D341Med (cell line): ENCODE measurements around the gene EXOC3L1.

Experiments
- DNase-seq: peaks from one replicate; pipeline ENCODE4 v3.0.0; 2012; ENCODE audit warnings: low spot score

Gene EXOC3L1, protein sequence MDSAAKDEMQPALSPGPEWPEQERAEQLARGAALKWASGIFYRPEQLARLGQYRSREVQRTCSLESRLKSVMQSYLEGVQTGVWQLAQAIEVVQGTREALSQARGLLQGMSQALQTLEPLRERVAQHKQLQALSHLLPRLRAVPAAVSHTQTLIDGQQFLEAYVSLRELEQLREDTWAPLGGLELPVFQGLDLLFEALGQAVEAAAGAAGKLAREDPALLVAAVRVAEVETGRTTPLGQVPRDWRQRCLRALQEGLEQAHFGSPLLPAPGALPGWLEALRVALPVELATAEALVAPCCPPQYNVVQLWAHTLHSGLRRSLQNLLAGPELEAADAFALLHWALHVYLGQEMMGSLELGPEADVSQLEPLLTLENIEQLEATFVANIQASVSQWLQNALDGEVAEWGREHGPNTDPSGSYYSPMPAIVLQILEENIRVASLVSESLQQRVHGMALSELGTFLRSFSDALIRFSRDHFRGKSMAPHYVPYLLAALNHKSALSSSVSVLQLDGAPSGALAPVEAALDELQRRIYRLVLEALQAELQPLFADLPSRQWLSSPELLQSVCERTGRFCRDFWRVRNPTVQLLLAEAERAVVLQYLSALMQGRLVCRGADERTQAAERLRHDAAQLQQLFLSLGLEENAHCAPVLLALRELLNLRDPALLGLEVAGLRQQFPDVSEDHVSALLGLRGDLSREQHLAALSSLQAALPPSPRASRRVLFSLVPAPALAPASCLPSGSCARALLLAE

DNA sequence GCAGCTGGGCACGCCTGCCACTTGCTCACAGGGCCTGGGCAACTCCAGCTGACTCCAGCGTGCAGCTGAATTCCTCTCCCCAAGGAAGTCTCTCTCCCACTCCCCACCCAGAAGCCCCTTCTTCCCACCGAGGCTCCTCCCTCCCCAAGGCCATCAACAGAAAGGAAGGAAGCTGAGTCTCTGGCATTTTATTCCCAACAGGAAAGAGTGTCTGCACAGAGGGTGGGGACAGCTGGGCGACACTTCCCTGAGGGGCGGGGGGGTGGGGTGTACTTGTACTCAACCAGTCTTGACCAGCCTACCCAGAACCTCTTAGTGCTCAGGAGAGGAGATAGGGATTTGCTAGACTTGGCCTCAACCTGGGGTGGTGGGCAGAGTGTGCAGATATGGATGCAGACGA is at the start of gene EXOC3L1:
TSS of gene EXOC3L1 (minus strand) at position 96 of the 400 bp plus-strand sequence. CDS start 460 bp downstream, outside the sequence.
- no peak for DNase-seq

DNA sequence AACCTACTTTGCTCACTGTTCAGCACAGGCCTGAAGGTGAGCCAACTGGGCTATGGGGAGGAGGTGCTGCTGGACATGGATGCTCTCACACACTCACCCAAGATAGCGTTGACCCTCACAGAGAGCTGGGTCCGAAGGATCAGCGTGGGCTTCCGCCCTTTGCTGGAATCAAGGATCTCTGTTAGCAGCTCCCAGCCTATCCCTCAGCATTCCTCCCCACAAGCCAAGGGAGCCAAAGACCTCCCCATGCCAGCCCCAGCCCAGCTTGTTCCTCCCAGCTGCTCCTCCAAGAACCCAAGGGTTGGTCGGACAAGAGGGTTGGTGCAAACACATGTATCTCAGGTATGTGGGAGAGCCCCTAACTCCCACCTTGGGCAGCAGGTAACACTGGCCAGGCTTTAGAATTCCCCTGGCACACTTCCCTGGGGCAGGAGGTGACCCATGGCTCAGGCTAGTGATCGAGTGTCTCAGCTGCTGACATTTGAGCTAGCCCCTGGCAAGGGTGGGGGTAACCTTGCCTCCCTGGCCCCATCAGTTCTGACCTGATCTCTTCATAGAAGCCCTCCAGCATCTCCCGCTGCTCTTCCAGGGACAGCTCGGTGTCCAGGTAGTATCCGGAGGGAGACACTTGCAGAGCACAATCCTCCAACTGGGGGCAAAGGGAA is 49.0 kb upstream of the EXOC3L1 start:
- DNase-seq: no peak

DNA sequence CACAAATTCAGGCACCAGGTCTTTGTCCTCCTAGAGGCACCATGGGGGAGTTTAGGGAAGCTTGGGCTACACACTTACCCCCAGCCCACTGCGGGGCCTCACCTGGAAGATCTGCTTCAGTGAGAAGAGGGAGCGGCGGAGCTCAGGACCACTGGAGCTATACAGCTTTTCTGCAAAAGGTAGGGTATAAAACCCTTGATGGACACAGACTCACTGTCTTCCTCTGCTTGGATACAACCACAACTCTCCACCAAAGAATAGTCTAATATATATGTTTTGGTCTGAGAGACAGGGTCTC is 48.3 kb upstream of the EXOC3L1 start:
- no peak for DNase-seq

DNA sequence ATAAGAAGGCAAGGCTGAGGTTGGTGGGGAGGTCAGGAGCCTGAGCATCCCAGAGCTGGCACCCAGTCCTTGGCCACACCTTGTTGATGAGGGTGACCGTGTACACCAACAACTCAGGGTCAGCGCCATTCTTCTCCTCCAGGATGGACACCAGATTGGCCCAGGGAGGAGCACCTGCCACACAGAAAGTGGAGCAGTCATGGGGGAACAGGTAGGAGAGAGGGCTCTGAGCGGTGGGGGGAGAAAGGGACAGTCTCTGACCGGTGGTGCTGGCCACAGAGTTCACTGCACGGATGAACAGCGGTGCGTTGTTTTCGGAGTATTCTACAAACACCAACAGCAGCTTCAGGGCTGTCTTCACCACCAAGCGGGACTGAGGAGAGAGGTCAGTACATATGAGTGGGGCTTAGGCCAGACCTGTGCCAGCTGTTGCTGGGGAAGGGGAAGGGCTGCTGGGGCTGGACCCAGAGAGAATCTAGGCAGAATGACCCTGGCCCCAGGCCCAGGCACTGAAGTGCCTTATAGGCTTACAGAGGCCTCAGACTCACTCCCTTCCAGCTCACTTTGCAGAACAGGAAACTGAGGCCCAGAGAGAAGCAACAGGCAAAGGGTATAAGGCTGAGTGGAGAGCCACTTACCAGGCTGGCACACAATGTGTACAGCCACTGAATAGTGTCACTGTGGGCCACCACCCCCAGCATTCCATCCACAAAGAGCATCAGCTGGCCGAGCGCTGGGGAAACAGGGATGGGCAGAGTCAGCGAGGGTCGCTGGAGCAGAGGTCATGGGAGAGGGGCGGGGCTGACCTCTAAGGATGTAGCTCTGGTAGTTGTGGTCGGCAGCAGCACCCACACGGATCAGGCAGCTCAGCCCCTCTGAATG is 47.7 kb upstream of the EXOC3L1 start:
- no peak for DNase-seq

DNA sequence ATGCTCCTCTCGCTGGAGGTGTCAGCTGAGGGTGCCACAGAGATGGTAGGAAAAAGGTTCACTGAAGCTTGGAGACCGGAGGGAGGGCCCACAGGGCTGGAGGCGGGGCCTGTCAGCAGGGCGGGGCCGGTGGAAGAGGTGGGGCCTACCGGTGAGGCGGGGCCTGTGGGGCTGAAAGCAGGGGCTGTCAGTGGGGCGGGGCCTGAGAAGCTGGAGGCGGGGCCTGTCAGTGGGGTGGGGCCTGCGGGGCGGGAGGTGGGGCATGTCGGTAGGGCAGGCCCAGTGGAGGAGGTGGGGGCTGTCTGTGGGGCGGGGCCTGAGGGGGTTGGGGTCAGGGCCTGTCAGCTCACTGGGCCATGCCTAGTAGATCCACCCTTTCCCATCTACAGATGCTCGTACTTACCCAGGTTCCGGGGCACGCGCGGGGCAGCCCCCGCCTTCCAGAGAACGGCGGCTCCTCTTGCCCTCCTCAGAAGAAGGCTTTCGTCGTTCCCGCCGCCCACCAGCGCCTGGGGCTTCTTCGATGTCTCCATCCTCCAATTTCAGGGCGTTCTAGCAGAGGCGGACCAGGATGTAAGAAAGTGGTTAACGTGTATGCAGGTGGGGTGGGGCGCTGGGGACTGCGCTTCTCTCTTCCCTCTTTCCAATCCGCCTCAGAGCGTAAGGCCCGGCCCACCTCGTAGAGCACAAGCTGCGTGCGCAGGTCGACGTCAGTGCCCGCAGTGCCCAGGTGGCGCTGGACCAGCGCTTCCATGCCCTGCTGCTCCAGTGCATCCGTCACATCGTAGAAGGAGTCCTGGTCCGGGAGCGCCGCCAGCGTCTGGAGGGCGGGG is 46.8 kb upstream of the EXOC3L1 start:
- peak; percentile 86 for DNase-seq

DNA sequence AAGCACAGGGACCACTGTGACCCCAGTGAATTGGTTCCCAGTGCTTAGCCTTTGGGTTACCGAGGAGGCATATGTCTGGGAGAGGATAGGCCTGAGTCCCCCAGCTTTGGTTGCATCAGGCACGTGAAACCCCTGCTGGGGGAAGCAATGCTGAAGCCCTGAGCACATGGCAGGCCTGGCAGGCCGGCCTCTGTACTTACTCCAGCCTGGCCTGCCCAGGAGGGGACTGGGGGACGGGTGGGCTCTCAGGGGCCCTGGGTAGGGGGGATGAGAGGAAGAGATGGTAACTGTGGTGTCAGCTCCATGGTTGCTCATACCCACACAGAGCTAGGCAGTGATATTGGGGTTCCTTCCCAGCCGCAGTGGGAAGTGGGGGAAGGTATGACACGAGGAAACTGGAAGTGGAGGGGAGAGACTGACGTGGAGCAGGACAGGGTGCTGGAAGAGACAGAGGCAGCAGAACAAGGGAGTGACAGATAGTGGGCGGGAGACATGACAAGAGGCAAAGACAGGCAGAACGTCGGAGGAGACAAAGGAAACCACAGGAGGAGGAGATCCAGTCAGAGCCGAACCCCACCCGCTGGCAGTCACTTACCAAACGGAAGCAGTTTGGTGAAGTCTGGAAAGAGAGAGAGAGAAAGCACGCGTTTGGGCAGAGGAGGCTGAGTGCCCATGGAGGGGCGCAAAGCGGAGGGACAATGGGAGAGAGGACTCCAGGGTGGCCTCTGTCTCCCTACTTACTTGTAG is 46.1 kb upstream of the EXOC3L1 start:
- no peak for DNase-seq

DNA sequence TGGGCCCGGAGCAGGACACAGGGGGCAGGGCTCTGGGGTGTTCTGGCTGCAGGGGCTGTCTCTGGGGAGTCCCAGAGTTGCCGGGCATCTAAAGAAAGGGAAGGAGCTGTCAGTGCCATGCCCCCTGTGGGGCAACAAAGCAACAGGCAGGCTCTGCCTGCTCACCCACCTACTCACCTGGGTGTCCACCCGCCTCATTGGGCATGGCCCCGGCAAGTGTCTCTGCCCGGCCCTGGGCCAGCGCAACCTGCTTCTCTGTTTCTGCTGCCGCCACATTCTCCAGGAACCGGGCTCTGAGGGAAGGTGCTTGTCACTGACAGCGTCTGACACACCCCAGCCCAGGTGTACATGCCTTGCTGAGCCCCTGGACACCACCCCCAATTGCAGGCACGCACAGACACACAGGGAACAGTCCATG is 44.3 kb upstream of the EXOC3L1 start:
- DNase-seq: no peak

DNA sequence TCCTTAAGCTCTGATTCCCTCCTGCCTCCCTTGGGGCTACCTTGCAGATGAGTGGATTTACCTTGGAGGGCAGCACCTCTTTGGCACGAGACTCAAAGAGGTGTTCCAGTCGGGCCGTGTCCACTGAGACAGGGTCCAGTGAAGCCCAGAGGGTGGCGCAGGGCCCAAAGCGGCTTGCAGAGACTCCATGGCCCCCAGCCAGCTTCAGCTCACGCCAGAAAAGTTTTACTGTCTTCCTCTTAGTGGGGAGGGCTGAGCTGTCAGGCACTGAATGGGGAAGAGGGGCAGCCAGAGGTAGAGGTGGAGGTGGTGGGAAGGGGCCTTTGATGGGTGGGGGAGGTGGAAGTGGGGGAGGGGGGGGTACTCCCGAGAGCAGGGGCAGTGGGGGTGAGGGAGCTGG is 43.7 kb upstream of the EXOC3L1 start:
- DNase-seq: no peak

DNA sequence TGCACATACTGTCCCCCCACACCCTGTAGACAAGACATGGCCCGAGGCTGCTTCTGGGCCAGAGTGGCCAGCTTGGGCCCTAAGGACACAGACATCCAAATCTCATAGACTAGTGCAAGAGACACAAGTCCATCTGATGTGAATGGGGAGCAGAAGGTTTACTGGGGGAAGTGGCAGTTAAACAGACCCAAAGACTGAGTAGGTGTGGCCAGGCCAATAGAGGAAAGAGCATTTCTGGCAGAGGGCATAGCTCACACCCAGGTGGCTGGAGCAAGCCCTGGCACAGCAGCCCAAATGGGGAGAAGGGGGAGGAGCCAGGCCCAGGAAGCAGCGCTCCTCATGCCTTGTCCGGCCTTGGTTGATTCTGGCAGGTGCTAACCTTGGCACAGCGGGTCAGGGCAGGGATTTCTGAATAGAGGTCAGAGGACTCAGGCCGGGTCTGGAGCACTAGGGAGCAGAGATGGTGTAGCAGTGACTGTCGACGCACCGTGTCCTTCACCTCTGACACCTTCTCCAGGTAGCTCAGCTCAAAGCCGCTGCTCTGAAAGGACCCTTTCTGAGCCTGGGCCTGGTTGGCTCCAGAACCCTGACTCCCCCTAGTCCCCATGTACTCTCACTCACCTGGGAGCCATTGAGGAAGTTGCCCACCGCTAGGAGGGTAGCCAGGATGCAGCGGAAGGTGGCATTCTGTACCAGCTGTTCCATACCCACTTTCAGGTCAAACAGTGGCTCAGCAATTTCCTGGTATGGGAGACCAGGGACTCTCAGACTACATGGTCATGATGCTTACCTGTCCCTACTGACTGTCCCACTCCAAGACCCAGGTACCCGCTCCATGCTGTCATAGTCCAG is 41.1 kb upstream of the EXOC3L1 start:
- no peak for DNase-seq

DNA sequence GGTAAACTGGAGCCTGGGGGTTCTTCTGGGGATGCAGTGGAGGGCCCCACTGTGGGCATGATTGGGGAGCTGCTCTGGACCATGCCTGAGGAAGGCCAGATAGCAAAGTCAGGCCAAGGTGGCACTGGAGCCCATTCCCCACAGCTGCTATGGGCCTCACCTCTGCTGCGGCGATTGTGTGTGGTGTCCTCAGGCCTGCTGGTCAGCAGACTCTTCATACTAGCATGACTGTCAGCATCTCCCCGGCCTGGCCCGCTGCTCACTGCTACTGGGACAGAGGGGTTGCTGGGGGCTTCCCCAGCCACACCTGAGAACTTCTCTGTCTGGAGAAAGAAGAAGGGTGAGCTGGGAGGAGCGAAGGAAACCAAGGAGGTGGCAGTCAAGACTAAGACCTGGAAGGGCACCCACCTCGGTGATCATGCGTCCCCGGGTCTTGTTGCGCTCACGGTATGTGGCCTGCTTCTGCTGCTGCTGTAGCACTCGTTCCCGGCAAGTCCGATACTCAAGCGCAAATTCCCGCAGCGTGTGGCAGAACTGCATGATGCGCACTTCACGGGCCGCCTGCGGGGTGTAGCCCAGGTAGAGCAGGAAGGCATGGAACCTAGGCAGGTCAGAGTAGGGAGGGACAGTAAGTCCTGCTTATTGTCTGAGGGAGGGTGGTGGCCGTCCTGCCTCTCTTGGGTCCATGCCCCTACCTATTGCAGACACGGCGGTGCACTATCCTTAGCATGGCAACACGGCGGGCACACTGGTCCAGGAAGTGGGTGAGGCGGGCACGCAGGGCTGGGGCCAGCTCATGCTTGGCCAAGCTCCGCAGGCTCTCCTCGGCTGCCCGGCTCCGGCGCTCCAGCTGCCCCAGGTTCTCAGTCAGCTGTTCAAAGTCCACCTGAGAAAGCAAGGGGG is 40.2 kb upstream of the EXOC3L1 start:
- DNase-seq: no peak

DNA sequence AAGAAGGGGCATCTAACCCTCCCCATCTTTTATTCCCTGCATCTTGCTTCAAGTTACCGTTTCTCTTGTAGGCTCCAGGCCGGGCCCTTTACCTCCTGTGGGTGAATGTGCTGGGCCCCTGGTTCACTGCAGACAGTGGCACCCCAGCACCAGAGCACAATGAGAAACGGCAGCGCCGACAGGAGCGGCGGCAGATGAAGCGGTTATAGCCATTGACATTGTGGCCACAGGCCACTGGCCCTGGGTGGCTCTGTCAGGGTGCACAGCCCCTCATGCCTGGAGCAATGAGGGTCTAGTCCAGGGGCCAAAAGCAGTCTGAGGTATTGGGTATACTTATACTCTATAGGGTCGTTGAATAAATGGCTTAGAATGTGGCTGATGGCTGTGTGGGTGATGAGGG is 39.0 kb upstream of the EXOC3L1 start:
- no peak for DNase-seq

DNA sequence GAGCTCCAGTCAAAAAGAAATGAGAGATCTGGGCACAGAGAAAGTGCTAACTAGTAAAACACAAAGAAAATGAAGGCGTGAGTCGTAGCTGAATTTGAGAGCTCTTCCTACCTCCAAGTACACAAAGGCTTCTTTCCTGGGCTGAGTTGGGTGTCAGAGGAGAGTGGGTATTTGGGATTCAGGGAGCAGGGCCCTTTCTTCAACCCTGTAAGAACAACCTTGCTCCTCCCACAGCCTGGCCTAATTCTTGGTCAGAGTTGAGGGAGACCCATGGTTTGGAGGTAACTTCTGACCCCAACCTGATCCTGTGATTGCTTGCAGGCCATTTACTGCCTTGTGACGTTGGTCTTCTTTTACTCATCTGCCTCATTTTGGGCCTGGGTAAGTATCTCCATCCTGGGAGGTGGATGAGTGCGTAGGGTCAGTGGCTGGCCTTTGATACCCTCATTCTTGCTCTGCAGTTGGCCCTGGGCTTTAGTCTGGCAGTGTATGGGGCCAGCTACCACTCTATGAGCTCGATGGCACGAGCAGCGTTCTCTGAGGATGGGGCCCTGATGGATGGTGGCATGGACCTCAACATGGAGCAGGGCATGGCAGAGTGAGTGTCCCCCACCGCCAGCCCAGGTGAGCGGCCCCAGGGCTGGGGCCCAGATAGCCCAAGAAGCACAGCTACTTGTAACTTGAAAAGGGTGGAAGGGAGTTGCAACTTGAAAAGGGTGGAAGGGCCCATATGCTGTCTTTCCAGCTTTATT is 38.3 kb upstream of the EXOC3L1 start:
- DNase-seq: no peak

DNA sequence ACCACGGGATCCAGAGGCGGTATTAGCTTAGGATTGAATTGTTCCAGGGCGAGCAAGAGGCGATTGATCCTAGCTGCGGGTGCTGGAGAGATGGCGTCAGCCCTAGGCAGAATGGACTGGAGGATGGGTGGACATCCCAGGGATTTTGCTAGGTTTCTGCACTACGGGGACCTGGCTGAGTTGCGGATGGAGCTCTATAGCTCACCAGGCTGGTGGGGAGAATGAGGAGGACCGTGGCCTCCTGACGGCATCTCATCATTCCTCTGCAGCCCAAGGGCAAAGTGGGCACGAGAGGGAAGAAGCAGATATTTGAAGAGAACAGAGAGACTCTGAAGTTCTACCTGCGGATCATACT is 37.6 kb upstream of the EXOC3L1 start:
- no peak for DNase-seq

DNA sequence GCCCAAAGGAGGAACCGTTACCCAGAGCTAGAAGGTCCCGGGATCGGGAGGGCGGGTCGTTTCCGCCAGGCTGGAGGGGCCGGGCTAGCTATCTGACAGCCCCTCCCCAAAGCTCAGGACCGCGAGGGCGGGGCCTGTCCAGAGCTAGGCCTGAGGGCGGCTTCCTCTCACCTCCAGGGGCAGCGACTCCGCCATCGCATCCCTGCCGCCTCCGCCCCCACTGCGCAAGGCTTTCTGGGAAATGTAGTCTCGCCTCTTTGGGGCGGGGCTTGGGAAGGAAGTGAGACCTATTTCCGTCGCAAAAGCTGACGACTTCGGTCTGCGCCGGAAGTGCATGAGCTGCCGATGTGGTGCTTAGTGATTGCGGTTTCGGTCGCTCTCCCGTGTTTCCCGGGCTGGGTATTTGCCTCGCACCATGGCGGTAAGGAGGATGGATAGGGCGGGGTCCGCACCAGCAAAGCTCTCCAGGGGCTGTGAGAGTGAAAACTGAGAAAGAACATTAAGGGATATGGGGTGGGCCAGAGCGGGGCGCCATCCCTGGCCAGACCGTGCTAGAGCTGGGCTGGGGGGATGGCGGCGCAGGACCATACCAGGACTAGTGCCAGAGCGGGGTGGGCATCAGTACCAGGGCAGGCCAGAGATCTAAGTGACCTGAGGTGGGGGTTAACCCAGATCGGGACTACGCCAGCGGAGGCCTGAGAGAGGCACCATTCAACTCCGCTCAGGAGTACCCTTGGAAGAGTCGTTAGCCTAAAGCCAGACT is 37.0 kb upstream of the EXOC3L1 start, which contains the start of gene TMEM208:
TSS of gene TMEM208 (plus strand) at position 327 of the 763 bp plus-strand sequence. CDS start at position 416, 89 bp downstream.
- peak; percentile 98 for DNase-seq

DNA sequence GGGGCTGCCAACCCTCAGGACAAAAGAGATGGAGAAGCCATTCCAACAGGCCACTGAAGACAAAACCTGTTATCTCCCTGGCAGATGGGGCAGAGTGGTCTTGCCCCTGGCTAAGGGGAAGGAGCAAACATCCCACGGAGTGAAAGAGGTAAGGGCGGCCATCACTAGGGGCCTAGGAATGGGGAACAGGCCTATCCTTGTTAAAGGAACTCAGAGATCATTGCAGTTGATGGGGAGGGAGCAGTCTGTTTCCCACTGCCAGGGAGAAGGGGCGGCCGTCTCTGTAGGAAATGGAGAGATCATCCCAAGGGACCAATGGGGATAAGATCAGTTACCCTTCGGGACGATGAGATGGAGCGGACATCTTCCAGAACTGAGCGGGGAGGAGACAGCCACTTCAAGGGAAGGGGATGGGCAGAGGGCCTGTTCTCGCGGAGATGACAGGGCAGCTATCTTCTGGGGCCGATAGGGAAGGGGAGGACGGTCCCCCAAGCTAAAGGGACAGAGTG is 36.4 kb upstream of the EXOC3L1 start:
- no peak for DNase-seq

DNA sequence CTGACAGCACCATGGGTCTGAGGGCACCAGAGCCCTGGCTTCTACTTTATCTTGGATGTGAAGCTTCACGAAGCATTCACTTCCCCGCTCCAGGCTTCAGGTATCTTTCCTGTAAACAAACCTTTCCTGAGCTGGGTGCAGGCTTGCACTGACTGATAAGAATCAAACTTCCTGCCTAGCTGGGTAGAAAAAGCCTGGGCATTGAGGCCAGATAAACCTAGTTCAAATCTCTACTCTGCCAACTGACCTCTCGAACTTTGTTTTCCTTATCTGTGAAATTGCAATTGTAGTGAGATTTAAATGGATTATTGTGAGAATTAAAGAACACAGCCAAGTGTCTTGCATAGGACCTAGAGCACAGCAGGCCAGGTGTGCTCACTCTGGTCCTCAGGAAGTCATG is 34.1 kb upstream of the EXOC3L1 start:
- no peak for DNase-seq
